ENCODE data around the gene FBXL4.

FBXL4 gene

GRCh38 chr6:98827295-98828159, 120.2 kb downstream of the FBXL4 start:
- no peak for TF ChIP-seq CTCF (conservative IDR thresholded peaks at IDR 0.05; ENCODE audit: low read depth, low read length)
- no peak overlapping the region for H3K4me3 ChIP-seq (ENCODE audit: low read depth, low read length)
- DNase-seq (ENCODE audit: low read depth), result no peak

- TF ChIP-seq CTCF (conservative IDR thresholded peaks at IDR 0.05; ENCODE audit: low read depth, low read length), result no peak
- DNase-seq (ENCODE audit: low read depth), result no peak
- no peak overlapping the region for H3K4me3 ChIP-seq (ENCODE audit: low read depth, low read length)
Measured at GRCh38 chr6:98825600-98826230, 122.0 kb downstream of the FBXL4 start.

- DNase-seq (ENCODE audit: low read depth), result no peak
- TF ChIP-seq CTCF (conservative IDR thresholded peaks at IDR 0.05; ENCODE audit: low read depth, low read length), result no peak
- no peak overlapping the region for H3K4me3 ChIP-seq (ENCODE audit: low read depth, low read length)
Measured at GRCh38 chr6:98824902-98825599, 122.7 kb downstream of the FBXL4 start.

GRCh38 chr6:98824162-98824901, 123.4 kb downstream of the FBXL4 start:
- no peak for TF ChIP-seq CTCF (conservative IDR thresholded peaks at IDR 0.05; ENCODE audit: low read depth, low read length)
- no peak for DNase-seq (ENCODE audit: low read depth)
- H3K4me3 ChIP-seq (ENCODE audit: low read depth, low read length), result no peak overlapping the region

DNA sequence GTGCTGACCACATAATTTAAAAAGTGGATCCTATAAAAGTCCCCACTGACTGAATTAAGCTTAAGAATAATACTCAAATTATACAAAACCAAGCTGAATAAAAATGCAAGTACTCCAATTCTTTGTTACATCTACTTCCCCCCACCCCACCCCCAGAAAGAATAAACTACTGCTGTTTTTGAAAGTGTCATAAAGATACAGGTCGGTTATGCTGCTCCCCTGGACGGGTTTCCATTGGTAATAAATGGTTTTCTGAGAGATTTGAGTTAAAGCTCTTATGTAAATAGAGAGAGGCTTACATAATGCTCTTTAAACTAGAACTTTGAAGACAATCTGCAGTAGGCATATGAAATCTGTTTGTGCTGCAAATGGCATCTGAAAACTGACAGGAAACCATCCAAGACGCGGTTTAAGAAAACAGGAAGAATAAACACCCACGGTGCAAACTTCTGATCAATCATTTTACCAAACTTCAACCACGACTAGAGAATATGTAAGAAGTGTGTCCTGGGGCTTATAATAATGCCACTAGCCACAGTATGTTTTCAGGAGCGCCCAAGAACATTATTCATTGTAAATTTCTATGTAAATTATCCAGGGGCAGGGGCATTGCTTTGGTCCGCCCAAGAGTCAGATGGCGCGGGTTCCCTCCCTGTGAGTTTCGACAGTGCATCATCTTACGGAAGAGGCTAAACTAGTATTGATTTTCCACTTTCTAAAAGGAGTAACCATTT, 124.2 kb downstream of the FBXL4 start:
- DNase-seq (ENCODE audit: low read depth), result no peak
- TF ChIP-seq CTCF (conservative IDR thresholded peaks at IDR 0.05; ENCODE audit: low read depth, low read length), result no peak
- H3K4me3 ChIP-seq (ENCODE audit: low read depth, low read length), result no peak overlapping the region

DNA sequence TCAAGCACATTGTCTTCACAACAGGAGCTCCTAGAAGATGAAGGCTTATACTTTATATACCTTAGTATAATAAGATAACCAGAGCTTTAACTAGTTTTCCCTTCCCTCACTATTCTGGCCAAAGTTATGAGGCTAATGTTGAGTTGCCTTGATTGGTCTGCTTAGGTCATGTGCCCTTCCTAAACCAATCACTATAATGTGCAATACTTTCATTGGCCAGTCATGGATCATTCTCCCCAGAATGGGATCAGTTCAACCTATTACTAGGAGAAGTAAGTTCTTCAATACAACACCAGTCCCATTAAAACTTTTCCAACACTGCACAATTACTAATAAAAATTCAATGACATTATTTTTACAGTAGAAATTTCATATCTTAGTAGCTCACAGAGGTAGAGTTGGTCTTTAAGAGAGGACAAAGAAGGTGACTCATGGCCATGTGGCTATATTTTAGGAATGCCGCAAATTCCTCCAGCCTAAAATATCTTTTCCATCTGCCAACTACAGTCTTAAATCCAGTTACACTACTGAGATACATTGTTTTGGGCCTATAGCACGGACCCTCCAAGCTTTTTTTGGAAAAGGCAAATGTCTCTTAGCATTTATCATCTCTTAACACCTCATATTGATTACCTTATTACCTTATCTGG, 125.9 kb downstream of the FBXL4 start:
- TF ChIP-seq CTCF (conservative IDR thresholded peaks at IDR 0.05; ENCODE audit: low read depth, low read length), result no peak
- DNase-seq (ENCODE audit: low read depth), result no peak
- H3K4me3 ChIP-seq (ENCODE audit: low read depth, low read length), result no peak overlapping the region

All from choroid plexus epithelial cell (primary cell).